Coronary artery (tissue), 2 donors: ENCODE measurements around the gene FBRSL1.

ENCODE experiments used
- DNase-seq: peaks from one replicate; pipeline ENCODE4 v3.0.0-alpha.2; 2017; ENCODE audit warnings: low spot score
- H3K27ac ChIP-seq, 2 donors: fragments of 200-600 bp; sonication (generic); one replicate each; pipeline ENCODE4 v1.5.1; 2016 to 2019
- H3K4me3 ChIP-seq: fragments of 200-600 bp; sonication (generic); 2 replicates; pipeline ENCODE4 v1.5.1; 2016; ENCODE audit warnings: mild to moderate bottlenecking, moderate library complexity
- CTCF ChIP-seq: fragments of 200-600 bp; sonication (generic); IDR thresholded peaks from one replicate; pipeline ENCODE4 v1.5.1; 2019; ENCODE audit warnings: antibody characterized with exemption

Gene FBRSL1

DNA sequence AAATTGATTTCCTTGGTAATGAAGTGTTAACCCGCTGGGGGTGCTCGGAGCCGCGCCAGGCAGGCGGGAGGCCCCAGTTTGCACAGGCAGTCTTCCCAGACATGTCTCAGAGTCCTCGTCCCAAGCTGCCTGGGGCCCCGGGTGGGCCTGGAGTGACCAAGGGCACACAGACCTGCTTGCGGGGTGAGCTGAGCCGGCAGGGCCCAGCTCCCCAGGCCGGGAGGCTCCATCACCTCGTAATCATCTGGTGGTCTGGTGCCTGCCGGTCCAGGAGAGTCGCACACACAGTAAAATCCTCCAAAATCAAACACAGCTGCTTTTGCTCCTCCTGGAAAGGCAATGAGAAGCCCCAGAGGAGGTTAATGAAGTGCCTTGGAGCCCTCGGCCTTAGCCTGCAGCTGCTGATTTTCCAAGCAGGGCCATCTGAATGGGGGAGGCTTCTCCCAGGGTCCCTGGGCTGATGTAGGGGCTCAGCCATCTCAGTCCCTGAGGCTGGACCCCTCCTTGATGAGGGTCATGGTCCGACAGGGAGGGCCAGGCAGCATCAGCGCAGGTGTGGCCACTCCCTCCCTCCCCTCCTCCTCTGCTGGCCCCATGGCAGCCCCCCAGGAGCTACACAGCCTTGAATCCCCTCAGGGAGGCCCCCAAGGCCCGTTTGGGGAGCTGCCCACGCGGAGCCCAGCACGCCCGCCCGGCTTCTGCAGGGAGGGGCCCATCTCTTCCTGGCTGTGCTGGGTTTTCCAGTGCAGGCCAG lies 39.4 kb upstream of the FBRSL1 start:
- no peak overlapping the region for H3K27ac ChIP-seq
- no peak for TF ChIP-seq CTCF
- DNase-seq = no peak
- H3K4me3 ChIP-seq = no peak overlapping the region

GRCh38 chr12:132451172-132451835 lies 38.6 kb upstream of the FBRSL1 start:
- H3K4me3 ChIP-seq = no peak overlapping the region
- DNase-seq = no peak
- H3K27ac ChIP-seq = no peak overlapping the region
- no peak for TF ChIP-seq CTCF

DNA sequence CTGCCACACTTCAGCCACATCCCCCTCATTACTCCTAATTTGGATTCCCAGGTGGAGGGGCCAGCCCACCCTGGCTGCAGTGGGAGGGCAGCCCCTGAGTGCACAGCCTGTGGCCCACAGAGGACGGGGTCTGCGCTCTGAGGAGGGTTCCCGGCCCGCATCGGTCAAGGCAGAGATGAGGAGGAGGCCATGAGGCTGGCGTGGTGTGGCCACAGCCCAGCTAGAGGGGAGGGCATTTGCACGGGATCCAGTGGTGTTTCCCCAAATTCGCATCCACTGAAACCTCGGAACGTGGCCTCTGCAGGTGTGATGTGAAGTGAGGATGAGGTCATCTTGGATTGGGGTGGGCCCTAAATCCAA lies 38.1 kb upstream of the FBRSL1 start:
- no peak for TF ChIP-seq CTCF
- no peak overlapping the region for H3K27ac ChIP-seq
- H3K4me3 ChIP-seq = no peak overlapping the region
- no peak for DNase-seq

DNA sequence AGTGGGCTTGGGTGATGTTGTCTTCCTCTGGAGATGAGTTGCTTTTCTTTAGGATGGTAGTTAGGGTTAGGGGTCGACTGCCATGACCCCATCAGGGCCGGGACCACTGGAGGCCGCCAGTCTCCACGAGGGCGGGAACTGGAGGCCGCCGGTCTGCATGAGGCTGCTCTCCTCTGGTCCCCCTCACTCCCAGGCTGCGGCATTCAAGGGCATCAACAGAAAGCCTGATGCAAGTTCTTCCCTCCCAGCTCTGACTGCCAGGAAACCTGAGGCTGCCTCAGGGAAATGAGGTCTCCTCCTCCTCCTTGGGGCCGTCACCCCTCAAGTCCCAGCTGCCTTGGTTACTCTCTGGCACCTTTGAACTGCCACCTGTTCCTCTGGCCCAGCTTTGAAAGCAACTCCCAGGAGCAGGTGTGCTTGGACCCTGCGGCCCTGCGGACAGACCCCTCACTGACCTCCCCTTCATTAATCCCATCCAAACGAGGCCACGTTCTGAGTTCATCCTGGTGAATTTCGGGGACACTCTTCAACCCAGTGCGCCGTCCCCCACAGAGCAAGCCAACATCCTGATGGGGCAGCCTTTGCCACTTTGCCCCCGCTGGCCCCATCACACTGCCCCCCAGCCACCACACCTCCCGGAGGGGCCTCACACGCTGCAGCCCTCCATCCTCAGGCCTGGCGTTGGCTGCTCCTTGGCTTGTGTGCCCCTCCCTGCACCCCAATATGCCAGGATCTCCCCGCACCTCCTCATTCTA lies 37.2 kb upstream of the FBRSL1 start:
- no peak overlapping the region for H3K4me3 ChIP-seq
- no peak overlapping the region for H3K27ac ChIP-seq
- no peak for TF ChIP-seq CTCF
- no peak for DNase-seq

GRCh38 chr12:132453361-132454192 lies 36.4 kb upstream of the FBRSL1 start:
- DNase-seq = no peak
- no peak overlapping the region for H3K27ac ChIP-seq
- no peak overlapping the region for H3K4me3 ChIP-seq
- no peak for TF ChIP-seq CTCF

GRCh38 chr12:132454193-132454932 lies 35.6 kb upstream of the FBRSL1 start:
- DNase-seq = no peak
- H3K4me3 ChIP-seq = no peak overlapping the region
- H3K27ac ChIP-seq = no peak overlapping the region
- TF ChIP-seq CTCF = no peak
